ENCODE measurements around the gene B3GALT4.
"Not testable (repeated sequence)": the region's sequence is repeated elsewhere in the genome, so short reads cannot be mapped to it uniquely, and the experiment has no call there.

B3GALT4 gene

DNA sequence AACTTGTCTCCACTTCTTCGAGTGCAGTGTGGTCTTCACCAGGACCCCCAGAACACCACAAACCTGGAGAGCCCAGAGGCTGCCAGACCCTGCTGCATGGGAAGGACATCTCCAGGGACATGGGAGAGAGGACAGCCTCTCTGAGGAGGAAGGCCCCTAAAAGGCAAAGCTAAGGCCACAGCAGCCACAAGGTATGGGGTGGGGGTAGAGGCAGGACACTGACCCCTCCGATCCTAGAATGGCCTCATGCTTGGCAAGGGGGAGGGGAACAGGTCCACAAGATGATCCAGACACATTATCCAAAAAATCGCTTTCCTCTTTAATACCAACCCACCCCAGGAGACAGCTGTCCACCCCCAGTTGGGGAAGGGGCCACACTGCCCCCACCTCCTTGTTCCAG, 1.9 kb downstream of the B3GALT4 start:
- no peaks in the 10 kb centered on the region for H3K27me3 ChIP-seq (ENCODE audit: insufficient read depth, poor library complexity, severe bottlenecking)

DNA sequence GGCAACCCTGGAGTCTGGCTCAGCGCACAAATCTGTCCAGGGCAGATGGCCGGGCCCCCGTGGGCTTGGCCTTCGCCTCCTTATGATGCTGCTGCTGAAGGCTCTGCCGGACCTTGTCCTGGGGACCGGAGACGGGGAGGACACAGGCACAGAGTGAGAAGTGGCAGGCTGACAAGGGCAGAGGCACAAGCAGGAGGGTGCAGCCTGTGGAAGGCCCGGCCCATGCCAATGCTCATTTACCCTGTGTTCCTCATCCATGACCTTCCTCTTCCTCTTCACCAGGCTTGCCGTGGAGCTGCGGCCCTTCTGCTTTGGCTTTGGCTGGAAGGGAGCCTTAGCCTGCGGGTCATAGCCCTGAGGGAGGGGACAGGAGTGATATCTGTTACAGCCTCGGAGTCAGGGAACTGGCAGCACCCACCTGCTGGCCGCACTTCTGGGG, 2.4 kb downstream of the B3GALT4 start:
- no peaks in the 10 kb centered on the region for H3K9me3 ChIP-seq (ENCODE audit: severe bottlenecking)
- peaks cover 54% of the 10 kb centered on the region for H3K36me3 ChIP-seq (ENCODE audit: low read depth)
- DNase-seq (ENCODE audit: low spot score), result no peak
- no peak for ATAC-seq (ENCODE audit: low read depth)
- no peak overlapping the region for H3K4me3 ChIP-seq (ENCODE audit: severe bottlenecking)
- H3K27me3 ChIP-seq (ENCODE audit: insufficient read depth, poor library complexity, severe bottlenecking), result no peaks in the 10 kb centered on the region
- H3K4me1 ChIP-seq (ENCODE audit: insufficient read depth, poor library complexity, severe bottlenecking), result peaks cover 23% of the 10 kb centered on the region
- H3K27ac ChIP-seq (ENCODE audit: poor library complexity, severe bottlenecking), result no peak overlapping the region
- TF ChIP-seq, protein P1, sequence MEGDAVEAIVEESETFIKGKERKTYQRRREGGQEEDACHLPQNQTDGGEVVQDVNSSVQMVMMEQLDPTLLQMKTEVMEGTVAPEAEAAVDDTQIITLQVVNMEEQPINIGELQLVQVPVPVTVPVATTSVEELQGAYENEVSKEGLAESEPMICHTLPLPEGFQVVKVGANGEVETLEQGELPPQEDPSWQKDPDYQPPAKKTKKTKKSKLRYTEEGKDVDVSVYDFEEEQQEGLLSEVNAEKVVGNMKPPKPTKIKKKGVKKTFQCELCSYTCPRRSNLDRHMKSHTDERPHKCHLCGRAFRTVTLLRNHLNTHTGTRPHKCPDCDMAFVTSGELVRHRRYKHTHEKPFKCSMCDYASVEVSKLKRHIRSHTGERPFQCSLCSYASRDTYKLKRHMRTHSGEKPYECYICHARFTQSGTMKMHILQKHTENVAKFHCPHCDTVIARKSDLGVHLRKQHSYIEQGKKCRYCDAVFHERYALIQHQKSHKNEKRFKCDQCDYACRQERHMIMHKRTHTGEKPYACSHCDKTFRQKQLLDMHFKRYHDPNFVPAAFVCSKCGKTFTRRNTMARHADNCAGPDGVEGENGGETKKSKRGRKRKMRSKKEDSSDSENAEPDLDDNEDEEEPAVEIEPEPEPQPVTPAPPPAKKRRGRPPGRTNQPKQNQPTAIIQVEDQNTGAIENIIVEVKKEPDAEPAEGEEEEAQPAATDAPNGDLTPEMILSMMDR (IDR thresholded peaks at IDR 0.05; ENCODE audit: poor library complexity, severe bottlenecking), result no peak

More for the DNA sequence above, 1.9 kb downstream of the B3GALT4 start:
- H3K36me3 ChIP-seq (ENCODE audit: low read depth), result peaks cover 56% of the 10 kb centered on the region
- no peak for DNase-seq (ENCODE audit: low spot score)
- no peak for ATAC-seq (ENCODE audit: low read depth)
- H3K27ac ChIP-seq (ENCODE audit: poor library complexity, severe bottlenecking), result no peak overlapping the region
- H3K4me1 ChIP-seq (ENCODE audit: insufficient read depth, poor library complexity, severe bottlenecking), result peaks cover 28% of the 10 kb centered on the region
- H3K4me3 ChIP-seq (ENCODE audit: severe bottlenecking), result no peak overlapping the region
- TF ChIP-seq, protein P1 (IDR thresholded peaks at IDR 0.05; ENCODE audit: poor library complexity, severe bottlenecking), result no peak
- no peaks in the 10 kb centered on the region for H3K9me3 ChIP-seq (ENCODE audit: severe bottlenecking)

- H3K4me3 ChIP-seq (ENCODE audit: severe bottlenecking), result no peak overlapping the region
- peaks cover 54% of the 10 kb centered on the region for H3K36me3 ChIP-seq (ENCODE audit: low read depth)
- peaks cover 15% of the 10 kb centered on the region for H3K4me1 ChIP-seq (ENCODE audit: insufficient read depth, poor library complexity, severe bottlenecking)
- H3K9me3 ChIP-seq (ENCODE audit: severe bottlenecking), result no peaks in the 10 kb centered on the region
- DNase-seq (ENCODE audit: low spot score) (no peak), ATAC-seq (ENCODE audit: low read depth) (peak; percentile 63)
- no peaks in the 10 kb centered on the region for H3K27me3 ChIP-seq (ENCODE audit: insufficient read depth, poor library complexity, severe bottlenecking)
- TF ChIP-seq, protein P1 (IDR thresholded peaks at IDR 0.05; ENCODE audit: poor library complexity, severe bottlenecking), result peak; percentile 57
- no peak overlapping the region for H3K27ac ChIP-seq (ENCODE audit: poor library complexity, severe bottlenecking)
Observed at GRCh38 chr6:33279971-33280511, 3.1 kb downstream of the B3GALT4 start.

GRCh38 chr6:33280539-33280938, 3.6 kb downstream of the B3GALT4 start:
- no peak for DNase-seq (ENCODE audit: low spot score)
- H3K27ac ChIP-seq (ENCODE audit: poor library complexity, severe bottlenecking), result no peak overlapping the region
- H3K27me3 ChIP-seq (ENCODE audit: insufficient read depth, poor library complexity, severe bottlenecking), result no peaks in the 10 kb centered on the region
- ATAC-seq (ENCODE audit: low read depth), result no peak
- peaks cover 10% of the 10 kb centered on the region for H3K4me1 ChIP-seq (ENCODE audit: insufficient read depth, poor library complexity, severe bottlenecking)
- no peaks in the 10 kb centered on the region for H3K9me3 ChIP-seq (ENCODE audit: severe bottlenecking)
- TF ChIP-seq, protein P1 (IDR thresholded peaks at IDR 0.05; ENCODE audit: poor library complexity, severe bottlenecking), result no peak
- peaks cover 54% of the 10 kb centered on the region for H3K36me3 ChIP-seq (ENCODE audit: low read depth)
- no peak overlapping the region for H3K4me3 ChIP-seq (ENCODE audit: severe bottlenecking)

GRCh38 chr6:33285214-33285613, 8.3 kb downstream of the B3GALT4 start:
- not testable (repeated sequence) for H3K27ac ChIP-seq (ENCODE audit: poor library complexity, severe bottlenecking); H3K4me1 ChIP-seq (ENCODE audit: insufficient read depth, poor library complexity, severe bottlenecking); H3K9me3 ChIP-seq (ENCODE audit: severe bottlenecking); H3K27me3 ChIP-seq (ENCODE audit: insufficient read depth, poor library complexity, severe bottlenecking); ATAC-seq (ENCODE audit: low read depth); DNase-seq (ENCODE audit: low spot score); H3K4me3 ChIP-seq (ENCODE audit: severe bottlenecking)
- peaks cover 61% of the 10 kb centered on the region for H3K36me3 ChIP-seq (ENCODE audit: low read depth)

Data from RWPE2 (cell line).